NCI-H1092 (cell line): Measurements from ENCODE around the gene FAH.
"Not testable (repeated sequence)": the region's sequence is repeated elsewhere in the genome, so short reads cannot be mapped to it uniquely, and the experiment has no call there.

Experiments
- DNase-seq: peaks from one replicate; lab custom pipeline; 2025; lab: John Stamatoyannopoulos, UW

Gene FAH

GRCh38 chr15:80151576-80151975, 1.2 kb upstream of the FAH start:
- no peak for DNase-seq

- peak; percentile 17 for DNase-seq
Measured at GRCh38 chr15:80152180-80152895, 461 bp upstream of the FAH start.

GRCh38 chr15:80153900-80154299, 1.1 kb downstream of the FAH start:
- DNase-seq = no peak

- DNase-seq = no peak
Measured at GRCh38 chr15:80154336-80154735, 1.5 kb downstream of the FAH start.

GRCh38 chr15:80155001-80155377, 2.2 kb downstream of the FAH start:
- no peak for DNase-seq

- DNase-seq = not testable (repeated sequence)
Measured at GRCh38 chr15:80155378-80156175, 2.8 kb downstream of the FAH start.

GRCh38 chr15:80156176-80156720, 3.4 kb downstream of the FAH start:
- DNase-seq = no peak

GRCh38 chr15:80157215-80157614, 4.4 kb downstream of the FAH start:
- DNase-seq = no peak

- DNase-seq = no peak
Measured at GRCh38 chr15:80159301-80159700, 6.5 kb downstream of the FAH start.

- no peak for DNase-seq
Measured at GRCh38 chr15:80159811-80160569, 7.2 kb downstream of the FAH start.

GRCh38 chr15:80160570-80161156, 7.9 kb downstream of the FAH start:
- DNase-seq = no peak

GRCh38 chr15:80161468-80162016, 8.7 kb downstream of the FAH start:
- no peak for DNase-seq

- DNase-seq = no peak
Measured at GRCh38 chr15:80162059-80162554, 9.3 kb downstream of the FAH start.

GRCh38 chr15:80163217-80163616, 10.4 kb downstream of the FAH start:
- no peak for DNase-seq

GRCh38 chr15:80163897-80164296, 11.1 kb downstream of the FAH start:
- DNase-seq = no peak

- no peak for DNase-seq
Measured at GRCh38 chr15:80167936-80168335, 15.1 kb downstream of the FAH start.

- DNase-seq = no peak
Measured at GRCh38 chr15:80168421-80168820, 15.6 kb downstream of the FAH start.

GRCh38 chr15:80169768-80170357, 17.1 kb downstream of the FAH start:
- DNase-seq = no peak

GRCh38 chr15:80170596-80170995, 17.8 kb downstream of the FAH start:
- DNase-seq = no peak

- no peak for DNase-seq
Measured at GRCh38 chr15:80171787-80172186, 19.0 kb downstream of the FAH start.

- DNase-seq = no peak
Measured at GRCh38 chr15:80172401-80172800, 19.6 kb downstream of the FAH start.
